Measurements from ENCODE around the gene ARHGEF38.

The ARHGEF38 gene

GRCh38 chr4:105546086-105546485, 6.3 kb upstream of the ARHGEF38 start:
- TF ChIP-seq EZH2 (IDR thresholded peaks at IDR 0.05; ENCODE audit: borderline replicate concordance, low read length) (no peak), CTCF (IDR thresholded peaks at IDR 0.05; ENCODE audit: low read length) (no peak)
- Histone ChIP-seq H3K4me2 (ENCODE audit: low read length) (no peak overlapping the region), H3K4me1 (ENCODE audit: insufficient read depth, low read length, severe bottlenecking) (peaks cover 7% of the 10 kb centered on the region)

GRCh38 chr4:105547769-105548168, 4.7 kb upstream of the ARHGEF38 start:
- no peaks in the 10 kb centered on the region for H3F3A ChIP-seq (ENCODE audit: insufficient read depth, low read length)
- no peak overlapping the region for H3K9ac ChIP-seq (ENCODE audit: low read length)
- no peaks in the 10 kb centered on the region for H4K20me1 ChIP-seq (ENCODE audit: insufficient read depth, low read length)
- no peak overlapping the region for H3K4me2 ChIP-seq (ENCODE audit: low read length)
- H2AFZ ChIP-seq (ENCODE audit: low read length) = no peak overlapping the region
- peaks cover 24% of the 10 kb centered on the region for H3K4me1 ChIP-seq (ENCODE audit: insufficient read depth, low read length, severe bottlenecking)
- H3K27ac ChIP-seq (ENCODE audit: low read depth, low read length, poor library complexity, severe bottlenecking) = no peak overlapping the region
- TF ChIP-seq CTCF (IDR thresholded peaks at IDR 0.05; ENCODE audit: low read length) = no peak
- TF ChIP-seq EZH2 (IDR thresholded peaks at IDR 0.05; ENCODE audit: borderline replicate concordance, low read length) = no peak
- H3K9me3 ChIP-seq (ENCODE audit: low read length) = no peaks in the 10 kb centered on the region
- H3K27me3 ChIP-seq (ENCODE audit: insufficient read depth, low read length) = no peaks in the 10 kb centered on the region
- H3K9me2 ChIP-seq (ENCODE audit: low read depth, low read length) = no peaks in the 10 kb centered on the region
- no peaks in the 10 kb centered on the region for H3K36me3 ChIP-seq (ENCODE audit: insufficient read depth, low read length)
- no peaks in the 10 kb centered on the region for H3K79me2 ChIP-seq (ENCODE audit: insufficient read depth, low read length)
- H3K4me3 ChIP-seq (ENCODE audit: low read depth, low read length, poor library complexity, severe bottlenecking) = no peak overlapping the region

More at GRCh38 chr4:105546086-105546485, 6.3 kb upstream of the ARHGEF38 start:
- Histone ChIP-seq H4K20me1 (ENCODE audit: insufficient read depth, low read length) (no peaks in the 10 kb centered on the region), H3K36me3 (ENCODE audit: insufficient read depth, low read length) (no peaks in the 10 kb centered on the region), H2AFZ (ENCODE audit: low read length) (no peak overlapping the region), H3K9me2 (ENCODE audit: low read depth, low read length) (no peaks in the 10 kb centered on the region), H3K9ac (ENCODE audit: low read length) (no peak overlapping the region), H3K79me2 (ENCODE audit: insufficient read depth, low read length) (no peaks in the 10 kb centered on the region), H3K9me3 (ENCODE audit: low read length) (no peaks in the 10 kb centered on the region), H3K27ac (ENCODE audit: low read depth, low read length, poor library complexity, severe bottlenecking) (no peak overlapping the region), H3F3A (ENCODE audit: insufficient read depth, low read length) (no peaks in the 10 kb centered on the region), H3K27me3 (ENCODE audit: insufficient read depth, low read length) (no peaks in the 10 kb centered on the region), H3K4me3 (ENCODE audit: low read depth, low read length, poor library complexity, severe bottlenecking) (no peak overlapping the region)

GRCh38 chr4:105548483-105548882, 3.9 kb upstream of the ARHGEF38 start:
- Histone ChIP-seq H3K79me2 (ENCODE audit: insufficient read depth, low read length) (no peaks in the 10 kb centered on the region), H2AFZ (ENCODE audit: low read length) (no peak overlapping the region), H4K20me1 (ENCODE audit: insufficient read depth, low read length) (no peaks in the 10 kb centered on the region), H3K36me3 (ENCODE audit: insufficient read depth, low read length) (no peaks in the 10 kb centered on the region), H3K27me3 (ENCODE audit: insufficient read depth, low read length) (no peaks in the 10 kb centered on the region), H3K4me2 (ENCODE audit: low read length) (no peak overlapping the region), H3K27ac (ENCODE audit: low read depth, low read length, poor library complexity, severe bottlenecking) (no peak overlapping the region), H3F3A (ENCODE audit: insufficient read depth, low read length) (no peaks in the 10 kb centered on the region), H3K4me1 (ENCODE audit: insufficient read depth, low read length, severe bottlenecking) (peaks cover 31% of the 10 kb centered on the region), H3K9me2 (ENCODE audit: low read depth, low read length) (no peaks in the 10 kb centered on the region), H3K4me3 (ENCODE audit: low read depth, low read length, poor library complexity, severe bottlenecking) (no peak overlapping the region), H3K9me3 (ENCODE audit: low read length) (no peaks in the 10 kb centered on the region), H3K9ac (ENCODE audit: low read length) (no peak overlapping the region)
- TF ChIP-seq CTCF (IDR thresholded peaks at IDR 0.05; ENCODE audit: low read length) = no peak
- no peak for TF ChIP-seq EZH2 (IDR thresholded peaks at IDR 0.05; ENCODE audit: borderline replicate concordance, low read length)

All from OCI-LY1 (cell line).